SK-N-SH (cell line): ENCODE data around the gene GALNT5. TPM values are rescaled to one million over a fixed set of nuclear protein-coding genes. Genes with fewer than 3 reads are reported as not detected.

Experiments used
- CTCF ChIA-PET: fragments of 300-600, 350-600 bp; formaldehyde crosslinking; extraction: SDS; loops from one replicate; lab custom pipeline; 2021; lab: Yijun Ruan, JAX
- POLR2A ChIA-PET: fragments of 350-600 bp; sonication (Branson Sonifier 250); formaldehyde crosslinking; extraction: SDS; loops from one replicate; lab custom pipeline; 2020; ENCODE audit warnings: antibody characterized with exemption, inconsistent platforms; lab: Yijun Ruan, JAX
- DNase-seq: peaks from one replicate; pipeline ENCODE4 v3.0.0; 2012
- H2AFZ ChIP-seq: fragments of 200-600 bp; sonication (generic); 2 replicates; pipeline ENCODE4 v1.8.1; 2016; ENCODE audit warnings: antibody characterized with exemption, mild to moderate bottlenecking, low read depth
- H3F3A ChIP-seq: fragments of 200-600 bp; sonication (generic); replicated peaks from 2 replicates; pipeline ENCODE3; 2016; ENCODE audit warnings: antibody characterized with exemption, mild to moderate bottlenecking; ENCODE audit not compliant: insufficient read depth
- H3K27ac ChIP-seq, 2 experiments: fragments of 200-500 bp in 1 of 2; fragments of 200-600 bp in 1 of 2; sonication (Bioruptor generic) in 1 of 2; sonication (generic), shearing (Covaris generic) in 1 of 2; 2 replicates each; pipeline versions ENCODE4 v1.5.1 to v1.6.1; 2014 to 2016; ENCODE audit warnings: low read depth in 2 of 2, inconsistent platforms in 1 of 2, low read length in 1 of 2, mild to moderate bottlenecking in 1 of 2, mixed read lengths in 1 of 2
- H3K27me3 ChIP-seq: fragments of 200-600 bp; sonication (generic), shearing (Covaris generic); 2 replicates; pipeline ENCODE4 v1.6.1; 2016; ENCODE audit warnings: mixed run types; ENCODE audit not compliant: insufficient read depth
- H3K36me3 ChIP-seq, 2 experiments: fragments of 200-500 bp in 1 of 2; fragments of 200-600 bp in 1 of 2; sonication (Bioruptor generic) in 1 of 2; sonication (generic) in 1 of 2; replicated peaks in 1 of 2; 2 replicates each; pipeline versions ENCODE3 to v1.5.1; 2014 to 2016; ENCODE audit warnings: low read length in 1 of 2, mild to moderate bottlenecking in 1 of 2; ENCODE audit not compliant: insufficient read depth in 2 of 2, control insufficient read depth in 1 of 2
- H3K4me1 ChIP-seq, 2 experiments: fragments of 200-500 bp in 1 of 2; fragments of 200-600 bp in 1 of 2; sonication (Bioruptor generic) in 1 of 2; sonication (generic), shearing (Covaris generic) in 1 of 2; 2 replicates each; pipeline versions ENCODE4 v1.5.1 to v1.6.1; 2014 to 2016; ENCODE audit warnings: low read depth in 1 of 2, low read length in 1 of 2, mixed run types in 1 of 2; ENCODE audit not compliant: insufficient read depth in 2 of 2, control insufficient read depth in 1 of 2
- H3K4me2 ChIP-seq: fragments of 200-600 bp; sonication (generic), shearing (Covaris generic); 2 replicates; pipeline ENCODE4 v1.6.1; 2017; ENCODE audit warnings: mixed run types
- H3K4me3 ChIP-seq, 2 experiments: fragments of 200-500 bp in 1 of 2; fragments of 200-600 bp in 1 of 2; sonication (Bioruptor generic) in 1 of 2; sonication (generic), shearing (Covaris generic) in 1 of 2; 2 replicates each; pipeline versions ENCODE4 v1.5.1 to v1.8.1; 2014 to 2016; ENCODE audit warnings: low read depth in 2 of 2, inconsistent platforms in 1 of 2, low read length in 1 of 2, mild to moderate bottlenecking in 1 of 2, mixed read lengths in 1 of 2, moderate library complexity in 1 of 2
- H3K79me2 ChIP-seq: fragments of 200-600 bp; sonication (generic); 2 replicates; pipeline ENCODE4 v1.8.1; 2017; ENCODE audit warnings: mild to moderate bottlenecking; ENCODE audit not compliant: insufficient read depth
- H3K9ac ChIP-seq: fragments of 200-600 bp; sonication (generic); 2 replicates; pipeline ENCODE4 v1.6.1; 2017; ENCODE audit warnings: mixed run types
- H3K9me2 ChIP-seq: fragments of 200-600 bp; sonication (generic); 2 replicates; pipeline ENCODE4 v1.6.1; 2017; ENCODE audit warnings: mixed run types
- H3K9me3 ChIP-seq: fragments of 200-600 bp; sonication (generic); 2 replicates; pipeline ENCODE4 v1.6.1; 2017; ENCODE audit warnings: mixed run types, mild to moderate bottlenecking, moderate library complexity
- H4K20me1 ChIP-seq: fragments of 200-600 bp; sonication (generic); 2 replicates; pipeline ENCODE4 v1.6.1; 2017; ENCODE audit warnings: mild to moderate bottlenecking, mixed run types; ENCODE audit not compliant: insufficient read depth
- CHD2 ChIP-seq: fragments of 150-350 bp; IDR thresholded peaks from 2 replicates; pipeline ENCODE4 v1.6.1; 2018; ENCODE audit warnings: low read length; ENCODE audit not compliant: partially characterized antibody
- ELF1 ChIP-seq: IDR thresholded peaks from 2 replicates; pipeline ENCODE4 v1.4.0; 2012
- EP300 ChIP-seq, 2 experiments: IDR thresholded peaks; 2 replicates each; pipeline versions ENCODE4 v1.4.0 to v1.6.1; 2012; ENCODE audit warnings: borderline replicate concordance in 1 of 2, low read depth in 1 of 2, low read length in 1 of 2
- EZH2phosphoT487 ChIP-seq: fragments of 200-600 bp; sonication (generic); IDR thresholded peaks from 2 replicates; pipeline ENCODE4 v1.6.1; 2017; ENCODE audit warnings: low read depth, mixed run types, mild to moderate bottlenecking, antibody characterized with exemption, moderate library complexity, borderline replicate concordance
- FOSL2 ChIP-seq: IDR thresholded peaks from 2 replicates; pipeline ENCODE4 v1.4.0; 2012; ENCODE audit warnings: low read depth, mild to moderate bottlenecking, moderate library complexity, borderline replicate concordance
- FOXJ3 ChIP-seq: sonication (generic); formaldehyde crosslinking; IDR thresholded peaks from 2 replicates; pipeline ENCODE4 v1.5.1; 2020; ENCODE audit warnings: mild to moderate bottlenecking, missing genetic modification reagents
- JUND ChIP-seq: IDR thresholded peaks from 2 replicates; pipeline ENCODE4 v1.4.0; 2012
- MXI1 ChIP-seq: IDR thresholded peaks from 2 replicates; pipeline ENCODE4 v1.6.1; 2012; ENCODE audit warnings: mild to moderate bottlenecking, low read depth, low read length, improper control_type of control experiment
- NFIC ChIP-seq: IDR thresholded peaks from 2 replicates; pipeline ENCODE4 v1.4.0; 2012; ENCODE audit warnings: borderline replicate concordance
- RAD21 ChIP-seq: IDR thresholded peaks from 2 replicates; pipeline ENCODE4 v1.6.1; 2012; ENCODE audit warnings: mild to moderate bottlenecking, low read length
- RCOR1 ChIP-seq: fragments of 150-350 bp; IDR thresholded peaks from 2 replicates; pipeline ENCODE4 v1.6.1; 2017; ENCODE audit warnings: antibody characterized with exemption, low read length
- REST ChIP-seq: IDR thresholded peaks from 2 replicates; pipeline ENCODE4 v1.6.1; 2012; ENCODE audit warnings: mild to moderate bottlenecking, low read depth, low read length, moderate library complexity
- RXRA ChIP-seq: IDR thresholded peaks from 2 replicates; pipeline ENCODE4 v1.4.0; 2012; ENCODE audit warnings: low read depth, mild to moderate bottlenecking, borderline replicate concordance
- TAF1 ChIP-seq: IDR thresholded peaks from 2 replicates; pipeline ENCODE4 v1.6.1; 2012; ENCODE audit warnings: low read depth, mild to moderate bottlenecking, low read length, moderate library complexity, borderline replicate concordance
- TEAD4 ChIP-seq: IDR thresholded peaks from 2 replicates; pipeline ENCODE4 v1.4.0; 2012; ENCODE audit warnings: mild to moderate bottlenecking, borderline replicate concordance; ENCODE audit not compliant: insufficient read depth
- USF1 ChIP-seq: IDR thresholded peaks from 2 replicates; pipeline ENCODE4 v1.4.0; 2012; ENCODE audit warnings: low read depth, borderline replicate concordance
- WGBS: methylation state at CpG from one replicate; pipeline ENCODE4 v1.1.6; 2017; ENCODE audit warnings: low lambda C conversion rate; 5-methylcytosine and 5-hydroxymethylcytosine counted together
- polyA plus RNA-seq, 3 experiments: library from polyadenylated mRNA; depleted of rRNA; stranded (reverse); fragments of >200 nt; gene quantifications; 2 replicates each; pipeline ENCODE4 v1.2.3, GENCODE V29; 2012
- TF ChIP-seq, protein P1 (sequence below): fragments of 200-600 bp; sonication (generic); IDR thresholded peaks from 2 replicates; pipeline ENCODE4 v1.6.1; 2017; ENCODE audit warnings: antibody characterized with exemption, mild to moderate bottlenecking, moderate library complexity

The GALNT5 gene
- polyA plus RNA-seq, 1 of the 3 experiments (the other 2 are of a cell fraction) = 10.4 TPM

GRCh38 chr2:157287160-157287559 is 29.7 kb downstream of the GALNT5 start (continued):
- TF ChIP-seq REST (no peak), ELF1 (no peak), RAD21 (no peak), MXI1 (no peak)

GRCh38 chr2:157290525-157290924 is 33.0 kb downstream of the GALNT5 start:
- Histone ChIP-seq H3K79me2 (no peaks in the 10 kb centered on the region), H3F3A (no peaks in the 10 kb centered on the region), H3K9me3 (no peaks in the 10 kb centered on the region), H3K27me3 (no peaks in the 10 kb centered on the region), H3K9me2 (no peaks in the 10 kb centered on the region), H3K27ac (no peak overlapping the region), H3K9ac (no peak overlapping the region), H3K4me3 (no peak overlapping the region), H2AFZ (no peak overlapping the region), H3K4me1 (no peaks in the 10 kb centered on the region), H3K36me3 (peaks cover 0 to 3% of the 10 kb centered on the region in 2 experiments), H3K4me2 (no peak overlapping the region), H4K20me1 (no peaks in the 10 kb centered on the region)
- ChIA-PET CTCF (no interaction called here), POLR2A (no interaction called here)
- 38% methylated on average over 2 of the region's 2 CpGs for WGBS
- TF ChIP-seq JUND = no peak
- no peak for TF ChIP-seq TEAD4
- TF ChIP-seq RCOR1 = no peak
- no peak for TF ChIP-seq FOSL2
- TF ChIP-seq RAD21 = no peak
- TF ChIP-seq REST = no peak
- no peak for TF ChIP-seq NFIC
- TF ChIP-seq CHD2 = no peak
- TF ChIP-seq EP300 (IDR thresholded peaks at IDR 0.05; ENCODE audit: borderline replicate concordance in 1 of 2, low read depth in 1 of 2, low read length in 1 of 2) = no peak
- TF ChIP-seq TAF1 = no peak
- TF ChIP-seq USF1 = no peak
- TF ChIP-seq EZH2phosphoT487 = no peak
- no peak for TF ChIP-seq FOXJ3 (CRISPR knock-in tag)
- no peak for TF ChIP-seq RXRA
- TF ChIP-seq, protein P1, sequence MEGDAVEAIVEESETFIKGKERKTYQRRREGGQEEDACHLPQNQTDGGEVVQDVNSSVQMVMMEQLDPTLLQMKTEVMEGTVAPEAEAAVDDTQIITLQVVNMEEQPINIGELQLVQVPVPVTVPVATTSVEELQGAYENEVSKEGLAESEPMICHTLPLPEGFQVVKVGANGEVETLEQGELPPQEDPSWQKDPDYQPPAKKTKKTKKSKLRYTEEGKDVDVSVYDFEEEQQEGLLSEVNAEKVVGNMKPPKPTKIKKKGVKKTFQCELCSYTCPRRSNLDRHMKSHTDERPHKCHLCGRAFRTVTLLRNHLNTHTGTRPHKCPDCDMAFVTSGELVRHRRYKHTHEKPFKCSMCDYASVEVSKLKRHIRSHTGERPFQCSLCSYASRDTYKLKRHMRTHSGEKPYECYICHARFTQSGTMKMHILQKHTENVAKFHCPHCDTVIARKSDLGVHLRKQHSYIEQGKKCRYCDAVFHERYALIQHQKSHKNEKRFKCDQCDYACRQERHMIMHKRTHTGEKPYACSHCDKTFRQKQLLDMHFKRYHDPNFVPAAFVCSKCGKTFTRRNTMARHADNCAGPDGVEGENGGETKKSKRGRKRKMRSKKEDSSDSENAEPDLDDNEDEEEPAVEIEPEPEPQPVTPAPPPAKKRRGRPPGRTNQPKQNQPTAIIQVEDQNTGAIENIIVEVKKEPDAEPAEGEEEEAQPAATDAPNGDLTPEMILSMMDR = no peak
- no peak for DNase-seq
